ENCODE data around the gene FYN.
"Not testable (repeated sequence)": the region's sequence is repeated elsewhere in the genome, so short reads cannot be mapped to it uniquely, and the experiment has no call there.

Gene FYN

DNA sequence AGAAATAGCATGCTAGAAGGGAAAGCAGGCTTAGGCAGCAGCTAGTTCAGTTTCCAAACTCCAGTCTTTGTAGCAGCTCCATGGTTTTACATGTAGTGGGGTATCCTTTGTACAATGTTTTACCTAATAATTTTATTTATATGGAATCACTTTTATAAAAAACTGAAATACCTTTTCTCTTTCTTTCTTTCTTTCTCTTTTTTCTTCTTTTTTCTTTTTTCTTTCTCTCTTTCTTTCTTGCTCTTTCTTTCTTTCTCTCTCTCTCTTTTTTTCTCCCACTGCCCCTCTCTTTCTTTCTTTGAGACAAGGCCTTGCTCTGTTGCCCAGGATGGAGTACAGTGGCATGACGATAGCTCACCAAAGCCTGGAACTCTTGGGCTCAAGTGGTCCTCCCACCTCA, 41.4 kb upstream of the FYN start:
- ChIA-PET CTCF (interaction anchor here (1.3 kb wide), 1 partner anchor 9 kb away, joined by 9 read pairs; no protein-coding TSS in a partner anchor), POLR2A (no interaction called here)
- no peak overlapping the region for H3K4me3 ChIP-seq (ENCODE audit: low read depth, low read length)
- DNase-seq (ENCODE audit: low read depth, low spot score), result no peak
- no peak for TF ChIP-seq CTCF (IDR thresholded peaks at IDR 0.05; ENCODE audit: insufficient read depth, low read length, missing control alignments)

DNA sequence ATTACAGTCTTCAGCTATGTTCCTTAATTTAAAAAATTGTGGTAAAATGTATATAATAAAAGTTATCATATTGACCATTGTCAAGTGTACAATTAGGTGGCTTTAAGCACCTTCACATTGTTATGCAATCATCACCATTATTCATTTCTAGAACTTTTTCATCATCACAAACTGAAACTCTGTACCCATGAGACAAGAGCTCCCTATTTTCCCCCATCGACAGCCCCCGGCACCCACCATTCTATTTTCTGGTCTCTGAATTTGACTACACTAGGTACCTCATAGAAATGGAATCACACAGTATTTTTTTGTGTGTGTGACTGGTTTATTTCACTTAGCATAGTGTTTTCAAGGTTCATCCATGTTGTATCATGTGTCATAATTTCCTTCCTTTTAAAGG, 39.7 kb upstream of the FYN start:
- no peak overlapping the region for H3K4me3 ChIP-seq (ENCODE audit: low read depth, low read length)
- TF ChIP-seq CTCF (IDR thresholded peaks at IDR 0.05; ENCODE audit: insufficient read depth, low read length, missing control alignments), result no peak
- ChIA-PET CTCF (interaction anchor here (0.9 to 1.1 kb wide), 2 partner anchors 15 to 203 kb away, joined by 3 to 4 read pairs; no protein-coding TSS in a partner anchor), POLR2A (no interaction called here)
- DNase-seq (ENCODE audit: low read depth, low spot score), result no peak

- TF ChIP-seq CTCF (IDR thresholded peaks at IDR 0.05; ENCODE audit: insufficient read depth, low read length, missing control alignments), result no peak
- CTCF ChIA-PET, result no interaction called here
- DNase-seq (ENCODE audit: low read depth, low spot score), result no peak
- POLR2A ChIA-PET, result no interaction called here
- no peak overlapping the region for H3K4me3 ChIP-seq (ENCODE audit: low read depth, low read length)
Observed at GRCh38 chr6:111911428-111911827, 38.2 kb upstream of the FYN start.

- CTCF ChIA-PET, result no interaction called here
- no peak for DNase-seq (ENCODE audit: low read depth, low spot score)
- TF ChIP-seq CTCF (IDR thresholded peaks at IDR 0.05; ENCODE audit: insufficient read depth, low read length, missing control alignments), result no peak
- no peak overlapping the region for H3K4me3 ChIP-seq (ENCODE audit: low read depth, low read length)
- POLR2A ChIA-PET, result no interaction called here
Observed at GRCh38 chr6:111909238-111909637, 36.0 kb upstream of the FYN start.

DNA sequence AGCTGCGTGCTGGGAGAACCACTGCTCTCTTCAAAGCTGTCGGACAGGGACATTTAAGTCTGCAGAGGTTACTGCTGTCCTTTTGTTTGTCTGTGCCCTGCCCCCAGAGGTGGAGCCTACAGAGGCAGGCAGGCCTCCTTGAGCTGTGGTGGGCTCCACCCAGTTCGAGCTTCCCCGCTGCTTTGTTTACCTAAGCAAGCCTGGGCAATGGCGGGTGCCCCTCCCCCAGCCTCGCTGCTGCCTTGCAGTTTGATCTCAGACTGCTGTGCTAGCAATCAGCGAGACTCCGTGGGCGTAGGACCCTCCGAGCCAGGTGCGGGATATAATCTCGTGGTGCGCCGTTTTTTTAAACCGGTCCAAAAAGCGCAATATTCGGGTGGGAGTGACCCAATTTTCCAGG, 35.1 kb upstream of the FYN start:
- POLR2A ChIA-PET, result not testable (repeated sequence)

DNA sequence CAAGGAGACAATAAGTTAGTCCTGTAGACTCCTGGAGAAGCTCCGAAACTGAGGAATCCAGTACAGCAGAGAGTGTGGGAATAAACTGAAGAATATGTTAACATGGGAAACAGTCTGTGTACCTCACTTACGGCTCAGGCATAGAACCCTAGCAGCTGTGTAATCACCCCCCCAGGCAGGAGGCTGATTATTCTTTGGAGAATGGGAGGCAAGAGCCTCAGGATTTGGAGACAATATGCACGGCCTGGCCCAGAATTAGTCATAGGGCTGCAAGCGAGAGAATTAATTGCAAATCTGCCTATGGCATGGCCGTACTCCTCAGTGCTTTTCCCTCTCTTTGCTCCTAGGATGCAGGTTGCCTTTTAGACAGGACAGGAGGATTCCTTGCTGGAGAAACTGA, 27.5 kb upstream of the FYN start:
- POLR2A ChIA-PET, result no interaction called here
- CTCF ChIA-PET, result no interaction called here
- no peak for TF ChIP-seq CTCF (IDR thresholded peaks at IDR 0.05; ENCODE audit: insufficient read depth, low read length, missing control alignments)

More for the DNA sequence above, 35.1 kb upstream of the FYN start:
- DNase-seq (ENCODE audit: low read depth, low spot score); H3K4me3 ChIP-seq (ENCODE audit: low read depth, low read length); CTCF ChIA-PET: not testable (repeated sequence)

GRCh38 chr6:111899531-111899930, 26.3 kb upstream of the FYN start:
- ChIA-PET POLR2A (no interaction called here), CTCF (interaction anchor here (1.4 kb wide), 1 partner anchor 11 kb away, joined by 4 read pairs; no protein-coding TSS in a partner anchor)
- TF ChIP-seq CTCF (IDR thresholded peaks at IDR 0.05; ENCODE audit: insufficient read depth, low read length, missing control alignments), result no peak
- H3K4me3 ChIP-seq (ENCODE audit: low read depth, low read length), result no peak overlapping the region
- no peak for DNase-seq (ENCODE audit: low read depth, low spot score)

More for the DNA sequence above, 27.5 kb upstream of the FYN start:
- DNase-seq (ENCODE audit: low read depth, low spot score), result no peak
- no peak overlapping the region for H3K4me3 ChIP-seq (ENCODE audit: low read depth, low read length)
